ENCODE data around the gene STMN1. TPM values are rescaled to one million over a fixed set of nuclear protein-coding genes. Genes with fewer than 3 reads are reported as not detected.

The STMN1 gene
- polyA plus RNA-seq, 1 donor (not counting 4 experiments of a cell fraction or from before 2014, with no cell fraction given): 82.8 TPM

DNA sequence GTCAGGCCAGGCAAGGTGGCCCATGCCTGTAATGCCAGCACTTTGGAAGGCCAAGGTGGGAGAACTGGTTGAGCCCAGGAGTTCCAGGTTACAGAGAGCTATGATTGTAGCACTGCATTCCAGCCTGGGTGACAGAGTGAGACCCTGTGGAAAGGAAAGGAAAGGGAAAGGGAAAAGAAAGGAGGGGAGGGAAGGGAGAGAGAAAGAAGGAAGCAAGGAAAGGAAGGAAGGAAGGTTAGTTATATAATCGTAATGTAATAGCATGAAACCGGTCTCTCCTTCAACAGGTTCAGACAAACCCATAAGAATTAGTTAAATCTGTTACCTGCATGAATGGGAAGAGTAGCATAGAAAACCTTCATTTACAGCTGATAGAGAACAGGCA is 29.5 kb downstream of the STMN1 start:
- Histone ChIP-seq H3K9ac (ENCODE audit: control insufficient read depth, extremely low read depth, insufficient read depth, low read length) (no peak overlapping the region), H2AFZ (ENCODE audit: control insufficient read depth, low read length) (no peak overlapping the region), H3K4me1 (ENCODE audit: control insufficient read depth, extremely low read depth, insufficient read depth, low read length) (peaks cover 37% of the 10 kb centered on the region), H4K20me1 (ENCODE audit: control insufficient read depth, extremely low read depth, insufficient read depth, low read length) (no peaks in the 10 kb centered on the region), H3K9me3 (ENCODE audit: control insufficient read depth, low read depth, low read length) (no peaks in the 10 kb centered on the region), H3K9me1 (ENCODE audit: control insufficient read depth, extremely low read depth, insufficient read depth, low read length) (no peaks in the 10 kb centered on the region), H3K4me2 (ENCODE audit: control insufficient read depth, extremely low read depth, insufficient read depth, low read depth, low read length) (no peak overlapping the region), H3K27me3 (ENCODE audit: control insufficient read depth, extremely low read depth, insufficient read depth, low read length) (no peaks in the 10 kb centered on the region), H3K27ac (ENCODE audit: control insufficient read depth, insufficient read depth, low read length) (no peak overlapping the region), H3K36me3 (ENCODE audit: control insufficient read depth in 2 of 2, extremely low read depth in 1 of 2, insufficient read depth in 2 of 2, low read length in 2 of 2) (no peaks in the 10 kb centered on the region), H3K79me2 (ENCODE audit: control insufficient read depth, insufficient read depth, low read length) (peaks cover 10% of the 10 kb centered on the region), H3K4me3 (ENCODE audit: control insufficient read depth in 2 of 3, extremely low read depth in 1 of 3, insufficient read depth in 2 of 3, low read depth in 1 of 3, low read length in 3 of 3) (no peak overlapping the region)
- DNase-seq (ENCODE audit: low read depth, low spot score) (no peak), FAIRE-seq (peak; percentile 32)
- dilution Hi-C loops (cut with MboI; ENCODE audit: extremely low pct_ligation_motif_present, low sequenced_read_pairs): loop anchor here (25.0 kb wide), 1 partner anchor 111 kb away; the partner anchor contains the start of gene PAFAH2
- TF ChIP-seq EZH2 (IDR thresholded peaks at IDR 0.05; ENCODE audit: low read length) (no peak), CTCF (optimal IDR thresholded peaks at IDR 0.05 in 1 of 3, IDR thresholded peaks at IDR 0.05 in 1 of 3, conservative IDR thresholded peaks at IDR 0.05 in 1 of 3; ENCODE audit: extremely low read depth in 1 of 3, insufficient read depth in 2 of 3, low read length in 3 of 3) (no peak)

DNA sequence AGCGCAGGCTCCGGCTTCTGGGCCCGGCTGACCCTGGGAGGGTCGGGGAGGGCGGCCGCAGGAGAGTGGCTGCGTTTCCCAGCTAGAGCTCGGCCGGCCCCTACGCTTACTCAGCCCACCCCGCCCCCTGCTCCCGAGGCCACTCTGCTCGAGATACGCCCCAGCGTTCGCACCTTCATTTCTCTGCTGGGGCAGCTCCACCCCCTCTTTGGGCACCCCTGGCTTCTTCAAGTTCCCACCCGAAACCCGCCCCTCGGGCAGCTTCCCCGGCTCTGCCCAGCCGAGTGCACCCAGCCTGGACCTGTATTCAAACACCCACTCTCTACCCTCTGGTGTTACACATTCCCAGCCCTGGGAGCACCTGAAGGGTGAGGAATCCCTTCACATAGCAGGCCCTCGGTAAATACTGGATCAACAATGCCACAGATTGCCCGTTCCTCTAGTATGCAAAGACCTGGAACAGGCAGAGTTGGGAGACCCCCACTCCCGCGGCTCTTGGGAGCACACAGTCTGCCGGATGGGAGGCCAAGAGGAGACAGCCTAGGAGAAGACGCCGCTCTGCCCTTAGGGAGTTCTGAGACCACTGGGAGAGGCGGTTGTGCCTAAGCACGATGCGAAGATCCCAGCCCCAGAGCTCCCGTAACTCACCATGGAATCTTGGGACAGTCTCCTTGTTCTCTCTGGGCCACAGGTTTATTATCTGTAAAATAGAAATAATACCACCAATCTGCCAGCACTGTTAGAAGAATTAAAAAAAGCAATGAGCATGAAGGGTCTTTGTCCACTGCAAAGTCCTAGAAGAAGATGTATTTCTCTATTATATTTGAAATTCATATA is 30.1 kb downstream of the STMN1 start:
- H3K27ac ChIP-seq (ENCODE audit: control insufficient read depth, insufficient read depth, low read length): peak overlapping the region; percentile 26
- dilution Hi-C loops (cut with MboI; ENCODE audit: extremely low pct_ligation_motif_present, low sequenced_read_pairs): loop anchor here (25.0 kb wide), 1 partner anchor 111 kb away; the partner anchor contains the start of gene PAFAH2

More for the DNA sequence above, 30.1 kb downstream of the STMN1 start:
- TF ChIP-seq CTCF (optimal IDR thresholded peaks at IDR 0.05 in 1 of 3, IDR thresholded peaks at IDR 0.05 in 1 of 3, conservative IDR thresholded peaks at IDR 0.05 in 1 of 3; ENCODE audit: extremely low read depth in 1 of 3, insufficient read depth in 2 of 3, low read length in 3 of 3) (no peak), EZH2 (IDR thresholded peaks at IDR 0.05; ENCODE audit: low read length) (no peak)
- peak overlapping the region; percentile 62 for H2AFZ ChIP-seq (ENCODE audit: control insufficient read depth, low read length)
- no peaks in the 10 kb centered on the region for H3K9me3 ChIP-seq (ENCODE audit: control insufficient read depth, low read depth, low read length)
- peak overlapping the region; percentile 78 for H3K9ac ChIP-seq (ENCODE audit: control insufficient read depth, extremely low read depth, insufficient read depth, low read length)
- no peaks in the 10 kb centered on the region for H4K20me1 ChIP-seq (ENCODE audit: control insufficient read depth, extremely low read depth, insufficient read depth, low read length)
- peaks cover 43% of the 10 kb centered on the region for H3K4me1 ChIP-seq (ENCODE audit: control insufficient read depth, extremely low read depth, insufficient read depth, low read length)
- peak overlapping the region; percentile 62 to 84 (median 83) for H3K4me3 ChIP-seq (ENCODE audit: control insufficient read depth in 2 of 3, extremely low read depth in 1 of 3, insufficient read depth in 2 of 3, low read depth in 1 of 3, low read length in 3 of 3)
- no peaks in the 10 kb centered on the region for H3K36me3 ChIP-seq (ENCODE audit: control insufficient read depth in 2 of 2, extremely low read depth in 1 of 2, insufficient read depth in 2 of 2, low read length in 2 of 2)
- FAIRE-seq (no peak), DNase-seq (ENCODE audit: low read depth, low spot score) (no peak)
- H3K79me2 ChIP-seq (ENCODE audit: control insufficient read depth, insufficient read depth, low read length): peaks cover 10% of the 10 kb centered on the region
- H3K4me2 ChIP-seq (ENCODE audit: control insufficient read depth, extremely low read depth, insufficient read depth, low read depth, low read length): peak overlapping the region; percentile 99
- H3K9me1 ChIP-seq (ENCODE audit: control insufficient read depth, extremely low read depth, insufficient read depth, low read length): no peaks in the 10 kb centered on the region
- H3K27me3 ChIP-seq (ENCODE audit: control insufficient read depth, extremely low read depth, insufficient read depth, low read length): no peaks in the 10 kb centered on the region
